HCT116 (cell line): Measurements from ENCODE around the gene GRIK5. TPM values are rescaled to one million over a fixed set of nuclear protein-coding genes. Genes with fewer than 3 reads are reported as not detected.

Experiments used
- ATAC-seq: fragments of 200-7000 bp; cut with Tn5 transposase; 2 replicates; pipeline ENCODE4 v1.9.1; 2020; ENCODE audit warnings: mild to moderate bottlenecking, moderate library complexity
- BruUV-seq: library from RNA; stranded (reverse); fragments of 400-500 nt; replicated peaks from 2 replicates; lab custom pipeline; 2021; lab: Mats Ljungman, UMichigan
- CTCF ChIA-PET: fragments of 300-600 bp; sonication (Branson Sonifier 250); formaldehyde crosslinking; loops from one replicate; lab custom pipeline; 2021; ENCODE audit warnings: antibody characterized with exemption; lab: Charles Lee
- POLR2A ChIA-PET: fragments of 300-600, 350-600 bp; sonication (Branson Sonifier 250); formaldehyde crosslinking; loops from one replicate; lab custom pipeline; 2021; ENCODE audit warnings: antibody characterized with exemption; lab: Charles Lee
- RAD21 ChIA-PET, 2 experiments: fragments of 300-600 bp; sonication (Branson Sonifier 250); formaldehyde crosslinking; loops; one replicate each; lab custom pipeline; 2023; ENCODE audit warnings: low total read pairs in 2 of 2; ENCODE audit not compliant: uncharacterized antibody in 2 of 2, unreplicated experiment in 2 of 2, low non-redundant PET in 1 of 2; lab: Charles Lee
- DNase-seq: peaks from one replicate; pipeline ENCODE4 v3.0.0-alpha.2; 2010; ENCODE audit warnings: low read depth, low spot score
- H2AFZ ChIP-seq: fragments of 200-600 bp; shearing (Covaris generic), sonication (generic); 2 replicates; pipeline ENCODE4 v1.6.1; 2017; ENCODE audit warnings: low read depth, mixed run types, mixed read lengths, antibody characterized with exemption, low read length; ENCODE audit not compliant: poor library complexity, severe bottlenecking
- H3K27ac ChIP-seq: 2 replicates; pipeline ENCODE4 v1.5.1; 2012; ENCODE audit warnings: low read depth, low read length
- H3K27me3 ChIP-seq: fragments of 200-600 bp; sonication (generic); 2 replicates; pipeline ENCODE4 v1.6.1; 2016; ENCODE audit warnings: mixed run types, low read length, mixed read lengths; ENCODE audit not compliant: insufficient read depth
- H3K36me3 ChIP-seq, 2 experiments: fragments of 200-500 bp in 1 of 2; fragments of 200-600 bp in 1 of 2; sonication (Bioruptor generic) in 1 of 2; sonication (generic) in 1 of 2; 2 replicates each; pipeline versions ENCODE4 v1.5.1 to v1.6.1; 2014 to 2016; ENCODE audit warnings: low read length in 2 of 2, inconsistent platforms in 1 of 2, mixed read lengths in 1 of 2, mixed run types in 1 of 2; ENCODE audit not compliant: insufficient read depth in 2 of 2, control insufficient read depth in 1 of 2
- H3K4me1 ChIP-seq, 2 experiments: fragments of 200-600 bp in 1 of 2; sonication (generic) in 1 of 2; 2 replicates each; pipeline versions ENCODE4 v1.5.1 to v1.6.1; 2012 to 2017; ENCODE audit warnings: low read length in 2 of 2, inconsistent platforms in 1 of 2, mild to moderate bottlenecking in 1 of 2, mixed read lengths in 1 of 2, mixed run types in 1 of 2, moderate library complexity in 1 of 2; ENCODE audit not compliant: insufficient read depth in 2 of 2, control insufficient read depth in 1 of 2
- H3K4me2 ChIP-seq: fragments of 200-600 bp; sonication (generic); 2 replicates; pipeline ENCODE4 v1.6.1; 2017; ENCODE audit warnings: mixed run types, low read length, mixed read lengths
- H3K4me3 ChIP-seq, 2 experiments: fragments of 200-600 bp in 1 of 2; sonication (generic) in 1 of 2; replicated peaks in 1 of 2; 2 replicates each; pipeline ENCODE4 v1.5.1; 2011 to 2016; ENCODE audit warnings: low read length in 2 of 2, control low read depth in 1 of 2, low read depth in 1 of 2, mild to moderate bottlenecking in 1 of 2, mixed read lengths in 1 of 2, mixed run types in 1 of 2
- H3K79me2 ChIP-seq: fragments of 200-600 bp; sonication (generic); 2 replicates; pipeline ENCODE4 v1.6.1; 2017; ENCODE audit warnings: mild to moderate bottlenecking, mixed run types, low read length, moderate library complexity, mixed read lengths; ENCODE audit not compliant: insufficient read depth
- H3K9ac ChIP-seq: fragments of 200-600 bp; sonication (generic); 2 replicates; pipeline ENCODE4 v1.6.1; 2016; ENCODE audit warnings: low read length, mixed read lengths
- H3K9me2 ChIP-seq: fragments of 200-600 bp; sonication (generic), shearing (Covaris generic); 2 replicates; pipeline ENCODE4 v1.6.1; 2017; ENCODE audit warnings: mixed run types, mild to moderate bottlenecking, moderate library complexity; ENCODE audit not compliant: insufficient read depth
- H3K9me3 ChIP-seq, 2 experiments: fragments of 200-500 bp in 1 of 2; fragments of 200-600 bp in 1 of 2; sonication (Bioruptor generic) in 1 of 2; sonication (generic) in 1 of 2; 2 replicates each; pipeline ENCODE4 v1.6.1; 2014 to 2017; ENCODE audit warnings: low read length in 2 of 2, mixed read lengths in 2 of 2, inconsistent platforms in 1 of 2, low read depth in 1 of 2, mild to moderate bottlenecking in 1 of 2, mixed run types in 1 of 2, moderate library complexity in 1 of 2; ENCODE audit not compliant: control insufficient read depth in 1 of 2, insufficient read depth in 1 of 2
- H4K20me1 ChIP-seq: fragments of 200-600 bp; sonication (generic), shearing (Covaris generic); 2 replicates; pipeline ENCODE4 v1.6.1; 2017; ENCODE audit warnings: mixed run types, mild to moderate bottlenecking, moderate library complexity; ENCODE audit not compliant: insufficient read depth
- CBX3 ChIP-seq: IDR thresholded peaks from 2 replicates; pipeline ENCODE4 v1.6.1; 2012; ENCODE audit warnings: low read depth
- EGR1 ChIP-seq: IDR thresholded peaks from 2 replicates; pipeline ENCODE4 v1.6.1; 2012; ENCODE audit warnings: low read depth
- ELF1 ChIP-seq: IDR thresholded peaks from 2 replicates; pipeline ENCODE4 v1.6.1; 2012; ENCODE audit warnings: low read depth, borderline replicate concordance
- EZH2 ChIP-seq: fragments of 200-600 bp; sonication (generic); IDR thresholded peaks from 2 replicates; pipeline ENCODE4 v1.6.1; 2017; ENCODE audit warnings: antibody characterized with exemption, mixed run types
- MAX ChIP-seq: IDR thresholded peaks from 2 replicates; pipeline ENCODE4 v1.6.1; 2012
- RAD21 ChIP-seq: IDR thresholded peaks from 2 replicates; pipeline ENCODE4 v1.6.1; 2012; ENCODE audit warnings: low read depth, mild to moderate bottlenecking
- SIN3A ChIP-seq: IDR thresholded peaks from 2 replicates; pipeline ENCODE4 v1.6.1; 2012; ENCODE audit warnings: low read depth
- SP1 ChIP-seq: IDR thresholded peaks from 2 replicates; pipeline ENCODE4 v1.6.1; 2012; ENCODE audit warnings: low read depth
- TCF7L2 ChIP-seq: IDR thresholded peaks from 2 replicates; pipeline ENCODE4 v1.7.0; 2011; ENCODE audit warnings: borderline replicate concordance, inconsistent platforms; ENCODE audit not compliant: insufficient read depth, insufficient read length; ENCODE audit errors: extremely low read depth
- YY1 ChIP-seq: IDR thresholded peaks from 2 replicates; pipeline ENCODE4 v1.6.1; 2011; ENCODE audit warnings: low read length, low read depth, moderate library complexity, mild to moderate bottlenecking; ENCODE audit not compliant: insufficient replicate concordance; ENCODE audit errors: extremely low read depth
- ZBTB33 ChIP-seq: IDR thresholded peaks from 2 replicates; pipeline ENCODE4 v1.6.1; 2011; ENCODE audit warnings: mild to moderate bottlenecking, low read length, moderate library complexity; ENCODE audit not compliant: insufficient replicate concordance; ENCODE audit errors: extremely low read depth
- ZFX ChIP-seq: fragments of 450-650 bp; IDR thresholded peaks from 2 replicates; pipeline ENCODE4 v1.6.1; 2017
- ZNF274 ChIP-seq: fragments of 200-500 bp; sonication (Bioruptor generic); IDR thresholded peaks from 2 replicates; pipeline ENCODE4 v1.6.1; 2014; ENCODE audit warnings: mild to moderate bottlenecking, low read depth, low read length, inconsistent platforms
- intact Hi-C: fragments of 100-400 bp; cut with micrococcal nuclease; formaldehyde crosslinking; loops from 2 replicates; pipeline ENCODE4 v1.10.0; 2022
- total RNA-seq: library from RNA; stranded (reverse); gene quantifications from one replicate; pipeline ENCODE4 v1.2.1, GENCODE V29; 2021; ENCODE audit not compliant: unreplicated experiment

The GRIK5 gene
- total RNA-seq, 1 experiment from 2014 or later, result 1.7 TPM

GRCh38 chr19:42076380-42076944 lies 6.5 kb upstream of the GRIK5 start:
- BruUV-seq, result no TSS peak
- intact Hi-C loops, result loop anchor here (10.0 kb wide), 1 partner anchor 448 kb away; the partner anchor contains the start of gene CEACAM1
- RAD21 ChIA-PET, result no interaction called here
- peak overlapping the region; percentile 91 for H3K4me2 ChIP-seq
- peaks cover 15 to 29% of the 10 kb centered on the region in 2 experiments for H3K36me3 ChIP-seq
- H3K9ac ChIP-seq, result peak overlapping the region; percentile 99
- no peaks in the 10 kb centered on the region for H3K9me2 ChIP-seq
- peak overlapping the region; percentile 91 to 97 for H3K4me3 ChIP-seq
- H2AFZ ChIP-seq, result no peak overlapping the region
- H3K27ac ChIP-seq, result peak overlapping the region; percentile 73
- POLR2A ChIA-PET, result interaction anchor here (0.6 to 1.0 kb wide), 6 partner anchors 9 to 217 kb away, joined by 3 to 4 read pairs (median 3); partner anchors contain the start of gene RPS19
- H3K9me3 ChIP-seq, result no peaks in the 10 kb centered on the region
- peak; percentile 60 for TF ChIP-seq ZFX
- TF ChIP-seq CBX3, result no peak
- TF ChIP-seq ZNF274, result no peak
- TF ChIP-seq, all 23 proteins: peak for 1
- no peaks in the 10 kb centered on the region; the same call in 1 of the 2 replicates for H4K20me1 ChIP-seq
- peaks cover 11 to 36% of the 10 kb centered on the region in 2 experiments for H3K4me1 ChIP-seq
- no peak for DNase-seq
- H3K27me3 ChIP-seq, result no peaks in the 10 kb centered on the region
- CTCF ChIA-PET, result interaction anchor here (0.8 to 1.6 kb wide), 4 partner anchors 16 to 203 kb away, joined by 3 to 4 read pairs (median 4); no protein-coding TSS in a partner anchor
- peaks cover 54% of the 10 kb centered on the region for H3K79me2 ChIP-seq
- ATAC-seq, result no peak; the same call in 1 of the 2 replicates

- no peaks in the 10 kb centered on the region; the same call in 1 of the 2 replicates for H4K20me1 ChIP-seq
- DNase-seq, result peak; percentile 99
- H2AFZ ChIP-seq, result no peak within 1 kb of the TSS
- RAD21 ChIA-PET, result no interaction called here
- peaks cover 11 to 36% of the 10 kb centered on the region in 2 experiments for H3K4me1 ChIP-seq
- POLR2A ChIA-PET, result interaction anchor here (0.8 to 1.0 kb wide), 5 partner anchors 10 to 216 kb away, joined by 3 to 4 read pairs (median 3); partner anchors contain the start of gene RPS19
- H3K9me3 ChIP-seq, result no peaks in the 10 kb centered on the region
- CTCF ChIA-PET, result interaction anchor here (0.8 to 1.6 kb wide), 4 partner anchors 16 to 203 kb away, joined by 3 to 4 read pairs (median 4); no protein-coding TSS in a partner anchor
- ATAC-seq, result peak; percentile 96
- H3K4me2 ChIP-seq, result peak within 1 kb of the TSS; percentile 98
- no TSS peak for BruUV-seq
- peak within 1 kb of the TSS; percentile 90 for H3K27ac ChIP-seq
- peaks cover 11 to 24% of the 10 kb centered on the region in 2 experiments; a peak in 3 of 4 replicates for H3K36me3 ChIP-seq
- intact Hi-C loops, result loop anchor here (10.0 kb wide), 1 partner anchor 449 kb away; the partner anchor contains the start of gene CEACAM1
- no peaks in the 10 kb centered on the region for H3K27me3 ChIP-seq
- peak within 1 kb of the TSS; percentile 91 to 97 for H3K4me3 ChIP-seq
- no peaks in the 10 kb centered on the region for H3K9me2 ChIP-seq
- H3K79me2 ChIP-seq, result peaks cover 47% of the 10 kb centered on the region
- peak within 1 kb of the TSS; percentile 99 for H3K9ac ChIP-seq
- TF ChIP-seq ZBTB33 (peak; percentile 46), SP1 (peak; percentile 98), SIN3A (peak; percentile 80), CBX3 (no peak), ELF1 (no peak), ZNF274 (no peak), ZFX (peak; percentile 92), YY1 (peak; percentile 97), TCF7L2 (peak; percentile 31), MAX (peak; percentile 90), RAD21 (no peak), EZH2 (no peak), EGR1 (no peak)
Observed at GRCh38 chr19:42075616-42076379, 5.8 kb upstream of the GRIK5 start, which contains the start of gene ZNF574. Gene ZNF574, plus strand, starts transcription at chr19:42076166. Its CDS starts 2,441 bp downstream, at chr19:42078607.
